Measurements from ENCODE around the gene ARL6IP1.
A peak's percentile ranks its signal among the peaks of the same experiment; 100 is the strongest.

The ARL6IP1 gene

DNA sequence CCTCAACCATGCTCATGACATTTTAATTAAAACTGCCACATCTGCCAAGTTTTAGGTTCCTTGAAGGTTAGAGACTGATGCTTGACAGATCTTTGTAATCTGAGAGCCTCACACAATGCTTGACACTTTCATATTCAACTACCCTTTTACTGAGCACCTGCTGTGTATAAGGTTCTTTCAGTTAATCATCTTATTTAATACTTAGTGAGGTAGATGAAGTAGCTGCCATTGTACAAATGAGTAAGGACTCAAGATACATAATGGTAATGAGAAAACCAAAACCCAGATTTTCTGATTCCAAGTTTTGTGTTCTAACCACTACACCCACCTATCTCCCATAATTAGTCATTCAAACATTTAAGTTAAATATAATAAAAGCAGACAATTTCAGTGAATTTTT, 35.4 kb upstream of the ARL6IP1 start:
- Histone ChIP-seq H3K36me3 (peaks cover 91% of the 10 kb centered on the region), H3K27ac (no peak overlapping the region), H3K27me3 (ENCODE audit: insufficient read depth, low read depth, severe bottlenecking) (no peaks in the 10 kb centered on the region), H3K4me3 (ENCODE audit: low read depth, low read length) (no peak overlapping the region), H3K9me3 (ENCODE audit: severe bottlenecking) (no peaks in the 10 kb centered on the region)
- no peak for DNase-seq
- TF ChIP-seq, protein P1, sequence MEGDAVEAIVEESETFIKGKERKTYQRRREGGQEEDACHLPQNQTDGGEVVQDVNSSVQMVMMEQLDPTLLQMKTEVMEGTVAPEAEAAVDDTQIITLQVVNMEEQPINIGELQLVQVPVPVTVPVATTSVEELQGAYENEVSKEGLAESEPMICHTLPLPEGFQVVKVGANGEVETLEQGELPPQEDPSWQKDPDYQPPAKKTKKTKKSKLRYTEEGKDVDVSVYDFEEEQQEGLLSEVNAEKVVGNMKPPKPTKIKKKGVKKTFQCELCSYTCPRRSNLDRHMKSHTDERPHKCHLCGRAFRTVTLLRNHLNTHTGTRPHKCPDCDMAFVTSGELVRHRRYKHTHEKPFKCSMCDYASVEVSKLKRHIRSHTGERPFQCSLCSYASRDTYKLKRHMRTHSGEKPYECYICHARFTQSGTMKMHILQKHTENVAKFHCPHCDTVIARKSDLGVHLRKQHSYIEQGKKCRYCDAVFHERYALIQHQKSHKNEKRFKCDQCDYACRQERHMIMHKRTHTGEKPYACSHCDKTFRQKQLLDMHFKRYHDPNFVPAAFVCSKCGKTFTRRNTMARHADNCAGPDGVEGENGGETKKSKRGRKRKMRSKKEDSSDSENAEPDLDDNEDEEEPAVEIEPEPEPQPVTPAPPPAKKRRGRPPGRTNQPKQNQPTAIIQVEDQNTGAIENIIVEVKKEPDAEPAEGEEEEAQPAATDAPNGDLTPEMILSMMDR (IDR thresholded peaks at IDR 0.05; ENCODE audit: low read depth, low read length): no peak

DNA sequence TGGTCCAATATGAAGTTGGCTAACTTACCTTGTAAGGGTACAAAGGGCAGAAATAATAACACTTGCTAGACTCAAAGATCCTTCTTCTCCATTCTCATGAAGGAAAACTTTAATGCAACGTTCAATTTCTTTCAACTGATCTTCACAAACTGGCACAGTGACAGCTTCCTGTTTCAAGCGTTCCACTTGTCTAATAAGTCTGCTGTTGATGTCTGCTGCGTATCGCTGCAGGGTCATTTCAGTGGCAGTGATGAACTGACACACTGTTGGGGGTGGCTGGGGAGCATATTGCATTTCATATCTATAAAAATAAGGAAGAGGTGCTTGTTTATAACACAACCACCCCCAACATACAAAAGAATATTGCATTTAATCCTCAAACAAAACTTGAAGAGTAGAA, 33.5 kb upstream of the ARL6IP1 start:
- Histone ChIP-seq H3K27ac (no peak overlapping the region), H3K27me3 (ENCODE audit: insufficient read depth, low read depth, severe bottlenecking) (no peaks in the 10 kb centered on the region), H3K4me3 (ENCODE audit: low read depth, low read length) (no peak overlapping the region), H3K9me3 (ENCODE audit: severe bottlenecking) (no peaks in the 10 kb centered on the region), H3K36me3 (peaks cover 92% of the 10 kb centered on the region)
- TF ChIP-seq, protein P1 (IDR thresholded peaks at IDR 0.05; ENCODE audit: low read depth, low read length): no peak
- no peak for DNase-seq

DNA sequence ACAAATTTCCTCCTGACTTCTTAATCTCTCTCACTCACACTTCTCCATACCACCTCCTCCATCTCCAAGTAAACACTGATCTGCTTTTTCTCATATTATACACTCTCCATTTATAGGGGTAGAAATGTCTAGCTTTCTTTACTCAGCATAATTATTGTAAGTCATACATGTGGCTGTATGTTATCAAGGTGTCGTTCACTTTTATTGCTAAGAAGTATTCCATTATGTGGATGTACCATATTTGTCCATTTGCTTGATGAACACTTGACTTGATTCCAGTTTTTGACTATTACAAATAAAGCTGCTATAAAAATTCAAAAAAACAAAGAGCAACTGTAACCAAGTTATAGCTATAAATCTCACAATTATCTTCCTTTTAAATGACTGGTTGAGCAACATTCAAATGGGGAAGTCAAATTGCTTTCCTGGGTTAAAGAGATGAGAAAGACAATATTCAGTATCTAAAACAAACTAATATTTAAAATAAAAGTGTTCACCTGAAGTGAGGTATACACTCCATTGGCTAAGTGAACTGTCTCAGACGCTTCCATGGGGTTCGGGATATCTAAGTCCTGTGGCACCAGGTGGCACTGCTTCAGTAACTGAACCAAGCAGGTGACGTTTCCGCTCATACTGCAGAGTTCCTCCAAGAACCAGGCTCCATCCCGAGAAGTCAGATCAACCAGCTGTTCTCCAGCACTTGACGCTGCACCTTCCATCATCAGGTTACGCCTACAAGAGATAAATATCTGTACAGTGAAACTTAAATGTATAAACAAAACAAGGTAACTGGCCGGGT, 32.6 kb upstream of the ARL6IP1 start:
- Histone ChIP-seq H3K27me3 (ENCODE audit: insufficient read depth, low read depth, severe bottlenecking) (no peaks in the 10 kb centered on the region), H3K9me3 (ENCODE audit: severe bottlenecking) (no peaks in the 10 kb centered on the region), H3K4me3 (ENCODE audit: low read depth, low read length) (no peak overlapping the region), H3K27ac (no peak overlapping the region), H3K36me3 (peaks cover 94% of the 10 kb centered on the region)
- TF ChIP-seq, protein P1 (IDR thresholded peaks at IDR 0.05; ENCODE audit: low read depth, low read length): no peak
- no peak for DNase-seq

DNA sequence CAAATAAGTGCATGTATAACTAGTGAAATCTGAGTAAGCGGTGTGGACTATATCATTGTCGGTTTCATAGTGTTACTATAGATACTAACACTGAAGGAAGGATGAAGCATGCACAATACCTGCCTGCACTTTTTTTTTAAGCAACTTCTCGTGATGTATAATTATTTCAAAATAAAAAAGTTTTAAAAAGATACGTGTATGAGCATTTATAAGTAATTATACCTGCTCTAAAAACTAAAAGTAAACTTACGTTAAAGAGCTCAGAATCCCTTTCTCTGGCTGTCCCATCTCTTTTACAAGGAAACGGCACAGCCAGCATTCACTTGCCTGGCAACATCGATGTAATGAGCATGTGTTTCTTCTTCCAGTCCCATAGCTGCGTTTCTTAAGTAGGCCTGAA, 31.3 kb upstream of the ARL6IP1 start:
- peaks cover 93% of the 10 kb centered on the region for H3K36me3 ChIP-seq
- no peaks in the 10 kb centered on the region for H3K27me3 ChIP-seq (ENCODE audit: insufficient read depth, low read depth, severe bottlenecking)
- TF ChIP-seq, protein P1 (IDR thresholded peaks at IDR 0.05; ENCODE audit: low read depth, low read length): no peak
- no peaks in the 10 kb centered on the region for H3K9me3 ChIP-seq (ENCODE audit: severe bottlenecking)
- no peak overlapping the region for H3K27ac ChIP-seq
- H3K4me3 ChIP-seq (ENCODE audit: low read depth, low read length): no peak overlapping the region
- DNase-seq: no peak

DNA sequence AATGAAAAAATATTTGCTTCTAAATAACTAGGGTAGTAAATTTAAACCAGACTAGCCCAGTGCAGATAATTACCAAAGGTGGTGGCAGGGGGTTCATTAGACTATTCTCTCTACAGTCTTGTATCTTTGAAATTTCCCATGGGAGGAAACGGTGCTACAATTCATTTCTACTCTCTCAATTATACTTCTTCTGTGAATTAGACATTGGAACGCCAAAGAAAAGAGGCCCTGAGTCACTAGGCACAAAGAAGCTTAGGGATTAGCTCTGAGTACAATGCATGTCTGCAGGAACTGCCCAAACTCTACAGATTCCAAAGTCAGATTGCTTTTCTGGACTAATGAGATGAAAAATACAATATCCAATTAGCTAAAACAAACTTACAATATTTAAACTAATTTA, 30.7 kb upstream of the ARL6IP1 start:
- TF ChIP-seq, protein P1 (IDR thresholded peaks at IDR 0.05; ENCODE audit: low read depth, low read length): no peak
- DNase-seq: no peak
- no peaks in the 10 kb centered on the region for H3K9me3 ChIP-seq (ENCODE audit: severe bottlenecking)
- peaks cover 89% of the 10 kb centered on the region for H3K36me3 ChIP-seq
- no peak overlapping the region for H3K4me3 ChIP-seq (ENCODE audit: low read depth, low read length)
- H3K27me3 ChIP-seq (ENCODE audit: insufficient read depth, low read depth, severe bottlenecking): no peaks in the 10 kb centered on the region
- peak overlapping the region; percentile 29 for H3K27ac ChIP-seq

DNA sequence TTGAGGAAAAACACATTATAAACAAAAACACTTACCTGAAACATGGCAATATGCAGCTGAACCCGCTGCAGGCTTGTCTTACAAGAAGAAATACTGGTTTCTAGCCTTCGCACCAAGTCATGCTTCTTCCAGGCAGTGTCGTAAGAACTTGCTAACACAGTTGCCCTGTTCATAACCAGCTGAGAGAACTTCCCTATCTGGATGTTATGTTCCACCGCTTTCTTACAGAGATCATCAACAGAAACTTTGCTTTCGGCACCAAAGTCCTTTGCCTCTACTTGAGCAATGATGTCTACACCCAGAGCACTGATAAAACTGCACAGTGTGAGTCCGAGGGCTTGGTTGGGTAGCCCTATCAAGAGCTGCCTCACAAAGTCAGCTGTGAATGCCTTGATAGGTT, 27.9 kb upstream of the ARL6IP1 start:
- Histone ChIP-seq H3K9me3 (ENCODE audit: severe bottlenecking) (no peaks in the 10 kb centered on the region), H3K36me3 (peaks cover 64% of the 10 kb centered on the region), H3K27ac (no peak overlapping the region), H3K27me3 (ENCODE audit: insufficient read depth, low read depth, severe bottlenecking) (no peaks in the 10 kb centered on the region), H3K4me3 (ENCODE audit: low read depth, low read length) (no peak overlapping the region)
- DNase-seq: no peak
- TF ChIP-seq, protein P1 (IDR thresholded peaks at IDR 0.05; ENCODE audit: low read depth, low read length): no peak

Measured in WERI-Rb-1 (cell line).